Measurements from ENCODE around the gene ADH1A. TPM values are rescaled to one million over a fixed set of nuclear protein-coding genes. Genes with fewer than 3 reads are reported as not detected.

ADH1A gene
- total and polyA plus RNA-seq, 2 of the 13 experiments (the other 11 are each of a cell fraction or from before 2014, with no cell fraction given) = 0.13 TPM; not detected in 1

- Histone ChIP-seq H3K79me2 (ENCODE audit: insufficient read depth, low read length) (no peaks in the 10 kb centered on the region), H3K27ac (ENCODE audit: extremely low read length, insufficient read depth, low read length) (no peak overlapping the region)
Measured at GRCh38 chr4:99324979-99325378, 34.2 kb upstream of the ADH1A start.

More at GRCh38 chr4:99324979-99325378, 34.2 kb upstream of the ADH1A start:
- Histone ChIP-seq H2AFZ (ENCODE audit: low read length) (no peak overlapping the region), H4K20me1 (ENCODE audit: insufficient read depth, low read length) (no peaks in the 10 kb centered on the region), H3K4me1 (ENCODE audit: insufficient read depth, low read length) (0 out of 2 replicates have a peak, but pooled peaks cover 7% of the 10 kb centered on the region), H3K9ac (ENCODE audit: insufficient read depth, low read depth, low read length) (no peak overlapping the region), H3K4me3 (replicated peaks in 1 of 3; ENCODE audit: insufficient read depth in 1 of 3, low read depth in 2 of 3, low read length in 3 of 3) (no peak overlapping the region), H3K4me2 (ENCODE audit: low read depth, low read length) (no peak overlapping the region), H3K9me3 (ENCODE audit: low read length) (peaks cover 15% of the 10 kb centered on the region), H3K36me3 (replicated peaks in 1 of 2; ENCODE audit: control insufficient read depth in 1 of 2, insufficient read depth in 2 of 2, low read length in 2 of 2) (no peaks in the 10 kb centered on the region), H3K27me3 (ENCODE audit: control insufficient read depth in 1 of 2, insufficient read depth in 2 of 2, low read length in 2 of 2) (no peaks in the 10 kb centered on the region)
- 4% methylated on average over 3 of the region's 3 CpGs for WGBS (ENCODE audit: low lambda C conversion rate)
- no peak for FAIRE-seq
- peak; percentile 32; the same call in 1 of the 2 replicates for TF ChIP-seq FOXA3 (CRISPR knock-in tag; IDR thresholded peaks at IDR 0.05)
- TF ChIP-seq PHF5A (CRISPR knock-in tag; IDR thresholded peaks at IDR 0.05; ENCODE audit: low read depth, unreplicated experiment) = no peak
- TF ChIP-seq ZNF646 (CRISPR knock-in tag; IDR thresholded peaks at IDR 0.05) = no peak
- no peak for TF ChIP-seq E2F1 (CRISPR knock-in tag; IDR thresholded peaks at IDR 0.05)
- no peak for TF ChIP-seq TARDBP (CRISPR knock-in tag; IDR thresholded peaks at IDR 0.05)
- TF ChIP-seq ZNF543 (CRISPR knock-in tag; IDR thresholded peaks at IDR 0.05) = no peak
- TF ChIP-seq ZNF383 (CRISPR knock-in tag; IDR thresholded peaks at IDR 0.05; ENCODE audit: borderline replicate concordance) = no peak
- ChIA-PET POLR2A (no interaction called here), CTCF (ENCODE audit: low intra/inter-chr PET ratio, low total read pairs) (no interaction called here)
- intact Hi-C loops (cut with micrococcal nuclease; ENCODE audit: unreplicated experiment) (no loop called here), in situ Hi-C loops (cut with HindIII; ENCODE audit: extremely low pct_ligation_motif_present, low pct_unique_long_range_greater_than_20kb) (no loop called here)
- BruUV-seq (replicated peaks) = no TSS peak
- no peak for DNase-seq (ENCODE audit: low spot score)
- no peak for ATAC-seq

Data from HepG2 (cell line).